ENCODE results near the gene TMEM259. TPM values are rescaled to one million over a fixed set of nuclear protein-coding genes. Genes with fewer than 3 reads are reported as not detected.

TMEM259 gene
- total and polyA plus RNA-seq, 7 donors, result 67.1 to 133 (median 88.8) TPM

DNA sequence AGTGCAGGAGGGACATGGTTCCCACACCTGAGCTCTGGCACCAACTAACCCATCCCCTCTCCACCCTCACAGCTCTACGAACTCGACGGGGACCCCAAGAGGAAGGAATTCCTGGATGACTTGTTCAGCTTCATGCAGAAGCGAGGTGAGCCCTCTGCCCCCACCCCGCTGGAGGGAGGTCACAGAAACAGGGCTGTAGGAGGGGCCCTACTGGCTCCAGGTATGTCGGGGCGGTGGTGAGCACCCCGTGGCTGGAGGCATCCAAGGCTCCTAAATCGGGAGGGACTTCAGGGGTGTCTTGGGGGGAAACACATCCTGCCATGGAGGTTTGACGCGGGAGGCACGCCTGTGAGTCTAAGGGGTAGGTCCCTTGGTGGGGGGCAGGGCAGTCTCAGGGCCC lies 60.9 kb downstream of the TMEM259 start:
- H3K36me3 ChIP-seq (ENCODE audit: insufficient read depth in 1 of 2, low read depth in 1 of 2), result peaks cover 0 to 8% of the 10 kb centered on the region in 2 donors
- DNase-seq, result no peak
- H3K4me3 ChIP-seq, result no peak overlapping the region
- no peak for ATAC-seq
- intact Hi-C loops (cut with DNase I), result no loop called here
- H3K27ac ChIP-seq, result no peak overlapping the region
- H3K27me3 ChIP-seq (ENCODE audit: insufficient read depth in 3 of 3, low read length in 2 of 3), result no peaks in the 10 kb centered on the region
- 60 to 78% (median 68%) methylated on average over 12 of the region's 12 CpGs for WGBS, 3 donors
- H3K4me1 ChIP-seq, result no peaks in the 10 kb centered on the region
- no peaks in the 10 kb centered on the region for H3K9me3 ChIP-seq
- TF ChIP-seq, protein P1, sequence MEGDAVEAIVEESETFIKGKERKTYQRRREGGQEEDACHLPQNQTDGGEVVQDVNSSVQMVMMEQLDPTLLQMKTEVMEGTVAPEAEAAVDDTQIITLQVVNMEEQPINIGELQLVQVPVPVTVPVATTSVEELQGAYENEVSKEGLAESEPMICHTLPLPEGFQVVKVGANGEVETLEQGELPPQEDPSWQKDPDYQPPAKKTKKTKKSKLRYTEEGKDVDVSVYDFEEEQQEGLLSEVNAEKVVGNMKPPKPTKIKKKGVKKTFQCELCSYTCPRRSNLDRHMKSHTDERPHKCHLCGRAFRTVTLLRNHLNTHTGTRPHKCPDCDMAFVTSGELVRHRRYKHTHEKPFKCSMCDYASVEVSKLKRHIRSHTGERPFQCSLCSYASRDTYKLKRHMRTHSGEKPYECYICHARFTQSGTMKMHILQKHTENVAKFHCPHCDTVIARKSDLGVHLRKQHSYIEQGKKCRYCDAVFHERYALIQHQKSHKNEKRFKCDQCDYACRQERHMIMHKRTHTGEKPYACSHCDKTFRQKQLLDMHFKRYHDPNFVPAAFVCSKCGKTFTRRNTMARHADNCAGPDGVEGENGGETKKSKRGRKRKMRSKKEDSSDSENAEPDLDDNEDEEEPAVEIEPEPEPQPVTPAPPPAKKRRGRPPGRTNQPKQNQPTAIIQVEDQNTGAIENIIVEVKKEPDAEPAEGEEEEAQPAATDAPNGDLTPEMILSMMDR (IDR thresholded peaks at IDR 0.05), result no peak

Other genes with a start within 250 kb of the TMEM259 start
- gene PTBP1, start 223.7 kb downstream of the TMEM259 start, total RNA-seq, result 10 to 100 TPM; 36.5 to 69.4 (median 60.8) TPM
- gene PTBP1, start 223.7 kb downstream of the TMEM259 start, polyA plus RNA-seq, result 10 to 100 TPM; 24.2 to 36.3 (median 25.1) TPM
- gene PLPPR3, start 199.2 kb downstream of the TMEM259 start, total RNA-seq, result not detected
- gene PLPPR3, start 199.2 kb downstream of the TMEM259 start, polyA plus RNA-seq, result not detected
- under 1 TPM in 1 of 4 donors, not detected in 3; 0.69 TPM for gene AZU1, start 193.3 kb downstream of the TMEM259 start, total RNA-seq
- not detected for gene AZU1, start 193.3 kb downstream of the TMEM259 start, polyA plus RNA-seq
- under 1 TPM in 2 of 4 donors, not detected in 2; 0.22 to 0.34 TPM for gene PRTN3, start 180.1 kb downstream of the TMEM259 start, total RNA-seq
- under 1 TPM in 2 of 3 donors, not detected in 1; 0.04 to 0.05 TPM for gene PRTN3, start 180.1 kb downstream of the TMEM259 start, polyA plus RNA-seq
- under 1 TPM in 2 of 4 donors, not detected in 2; 0.39 to 0.55 TPM for gene ELANE, start 168.8 kb downstream of the TMEM259 start, total RNA-seq
- under 1 TPM; 0.55 to 0.95 (median 0.92) TPM for gene ELANE, start 168.8 kb downstream of the TMEM259 start, polyA plus RNA-seq
- 10 to 100 TPM; 56.8 to 79.9 (median 64.2) TPM for gene CFD, start 161.5 kb downstream of the TMEM259 start, total RNA-seq
- gene CFD, start 161.5 kb downstream of the TMEM259 start, polyA plus RNA-seq, result 100 to 1,000 TPM in 2 of 3 donors, 10 to 100 TPM in 1; 87.1 to 142 (median 142) TPM
- gene MED16, start 127.9 kb downstream of the TMEM259 start, total RNA-seq, result 10 to 100 TPM; 47.0 to 66.5 (median 56.7) TPM
- gene MED16, start 127.9 kb downstream of the TMEM259 start, polyA plus RNA-seq, result 10 to 100 TPM; 30.7 to 55.8 (median 51.3) TPM
- gene RNU6-9, start 127.6 kb downstream of the TMEM259 start, total RNA-seq, result not detected
- gene RNU6-9, start 127.6 kb downstream of the TMEM259 start, polyA plus RNA-seq, result not detected
- gene R3HDM4, start 107.9 kb downstream of the TMEM259 start, total RNA-seq, result 10 to 100 TPM; 17.8 to 56.8 (median 50.6) TPM
- 10 to 100 TPM; 37.4 to 92.0 (median 60.8) TPM for gene R3HDM4, start 107.9 kb downstream of the TMEM259 start, polyA plus RNA-seq
- not detected for gene KISS1R, start 103.8 kb downstream of the TMEM259 start, total RNA-seq
- gene KISS1R, start 103.8 kb downstream of the TMEM259 start, polyA plus RNA-seq, result under 1 TPM in 1 of 3 donors, not detected in 2; 0.16 TPM
- 1 to 10 TPM; 4.2 to 6.7 (median 4.9) TPM for gene ARID3A, start 95.1 kb downstream of the TMEM259 start, total RNA-seq
- gene ARID3A, start 95.1 kb downstream of the TMEM259 start, polyA plus RNA-seq, result 1 to 10 TPM; 2.3 to 4.2 (median 3.2) TPM
- gene WDR18, start 36.8 kb downstream of the TMEM259 start, total RNA-seq, result 10 to 100 TPM; 17.4 to 28.0 (median 20.3) TPM
- 10 to 100 TPM; 30.8 to 77.9 (median 39.0) TPM for gene WDR18, start 36.8 kb downstream of the TMEM259 start, polyA plus RNA-seq
- under 1 TPM in 1 of 4 donors, not detected in 3; 0.16 TPM for gene GRIN3B, start 20.7 kb downstream of the TMEM259 start, total RNA-seq
- under 1 TPM in 1 of 3 donors, not detected in 2; 0.01 TPM for gene GRIN3B, start 20.7 kb downstream of the TMEM259 start, polyA plus RNA-seq
- not detected for gene RNU6-2, start 399 bp upstream of the TMEM259 start, total RNA-seq
- gene RNU6-2, start 399 bp upstream of the TMEM259 start, polyA plus RNA-seq, result not detected
- 1 to 10 TPM; 3.0 to 9.5 (median 8.5) TPM for gene CNN2, start 5.5 kb upstream of the TMEM259 start, total RNA-seq
- gene CNN2, start 5.5 kb upstream of the TMEM259 start, polyA plus RNA-seq, result 1 to 10 TPM; 1.7 to 6.3 (median 2.3) TPM
- 10 to 100 TPM in 3 of 4 donors, 1 to 10 TPM in 1; 5.2 to 19.5 (median 16.5) TPM for gene ABCA7, start 19.0 kb upstream of the TMEM259 start, total RNA-seq
- 10 to 100 TPM in 1 of 3 donors, 1 to 10 TPM in 2; 2.6 to 10.1 (median 3.3) TPM for gene ABCA7, start 19.0 kb upstream of the TMEM259 start, polyA plus RNA-seq
- gene ARHGAP45, start 46.0 kb upstream of the TMEM259 start, total RNA-seq, result 1 to 10 TPM; 2.0 to 4.0 (median 3.2) TPM
- 1 to 10 TPM; 1.2 to 1.8 (median 1.8) TPM for gene ARHGAP45, start 46.0 kb upstream of the TMEM259 start, polyA plus RNA-seq
- gene POLR2E, start 74.3 kb upstream of the TMEM259 start, total RNA-seq, result 100 to 1,000 TPM; 133 to 147 (median 143) TPM
- 100 to 1,000 TPM; 170 to 243 (median 217) TPM for gene POLR2E, start 74.3 kb upstream of the TMEM259 start, polyA plus RNA-seq
- gene GPX4, start 82.9 kb upstream of the TMEM259 start, total RNA-seq, result 100 to 1,000 TPM; 279 to 560 (median 304) TPM
- 100 to 1,000 TPM; 490 to 762 (median 618) TPM for gene GPX4, start 82.9 kb upstream of the TMEM259 start, polyA plus RNA-seq
- gene SBNO2, start 153.1 kb upstream of the TMEM259 start, total RNA-seq, result 100 to 1,000 TPM in 1 of 4 donors, 10 to 100 TPM in 3; 20.9 to 138 (median 76.9) TPM
- 10 to 100 TPM; 18.5 to 47.2 (median 20.2) TPM for gene SBNO2, start 153.1 kb upstream of the TMEM259 start, polyA plus RNA-seq
- gene STK11, start 184.7 kb upstream of the TMEM259 start, total RNA-seq, result 10 to 100 TPM; 83.5 to 95.0 (median 88.3) TPM
- gene STK11, start 184.7 kb upstream of the TMEM259 start, polyA plus RNA-seq, result 100 to 1,000 TPM in 1 of 3 donors, 10 to 100 TPM in 2; 64.9 to 133 (median 83.4) TPM
- 1 to 10 TPM in 2 of 4 donors, under 1 TPM in 2; 0.41 to 4.0 (median 1.5) TPM for gene CBARP, start 216.9 kb upstream of the TMEM259 start, total RNA-seq
- gene CBARP, start 216.9 kb upstream of the TMEM259 start, polyA plus RNA-seq, result 10 to 100 TPM in 1 of 3 donors, under 1 TPM in 2; 0.75 to 19.0 (median 0.88) TPM
- gene ATP5F1D, start 220.6 kb upstream of the TMEM259 start, total RNA-seq, result 100 to 1,000 TPM; 362 to 759 (median 472) TPM
- 100 to 1,000 TPM; 310 to 858 (median 690) TPM for gene ATP5F1D, start 220.6 kb upstream of the TMEM259 start, polyA plus RNA-seq
- 100 to 1,000 TPM in 3 of 4 donors, 10 to 100 TPM in 1; 84.7 to 331 (median 217) TPM for gene MIDN, start 227.5 kb upstream of the TMEM259 start, total RNA-seq
- 100 to 1,000 TPM in 1 of 3 donors, 10 to 100 TPM in 2; 29.2 to 147 (median 36.4) TPM for gene MIDN, start 227.5 kb upstream of the TMEM259 start, polyA plus RNA-seq
- 100 to 1,000 TPM; 137 to 591 (median 245) TPM for gene CIRBP, start 248.2 kb upstream of the TMEM259 start, total RNA-seq
- 100 to 1,000 TPM; 249 to 321 (median 317) TPM for gene CIRBP, start 248.2 kb upstream of the TMEM259 start, polyA plus RNA-seq